DOHH2 (cell line): ENCODE data around the gene TM6SF1.

Experiments
- EZH2phosphoT487 ChIP-seq: fragments of 200-600 bp; sonication (generic); IDR thresholded peaks from 2 replicates; pipeline ENCODE4 v1.6.1; 2017; ENCODE audit warnings: borderline replicate concordance, mild to moderate bottlenecking, antibody characterized with exemption, low read length, moderate library complexity, mixed read lengths
- TF ChIP-seq, protein P1 (sequence below): fragments of 200-600 bp; sonication (generic); IDR thresholded peaks from one replicate; pipeline ENCODE4 v1.5.1; 2014; ENCODE audit warnings: antibody characterized with exemption, mild to moderate bottlenecking, low read depth, low read length; ENCODE audit not compliant: poor library complexity, severe bottlenecking

DNA sequence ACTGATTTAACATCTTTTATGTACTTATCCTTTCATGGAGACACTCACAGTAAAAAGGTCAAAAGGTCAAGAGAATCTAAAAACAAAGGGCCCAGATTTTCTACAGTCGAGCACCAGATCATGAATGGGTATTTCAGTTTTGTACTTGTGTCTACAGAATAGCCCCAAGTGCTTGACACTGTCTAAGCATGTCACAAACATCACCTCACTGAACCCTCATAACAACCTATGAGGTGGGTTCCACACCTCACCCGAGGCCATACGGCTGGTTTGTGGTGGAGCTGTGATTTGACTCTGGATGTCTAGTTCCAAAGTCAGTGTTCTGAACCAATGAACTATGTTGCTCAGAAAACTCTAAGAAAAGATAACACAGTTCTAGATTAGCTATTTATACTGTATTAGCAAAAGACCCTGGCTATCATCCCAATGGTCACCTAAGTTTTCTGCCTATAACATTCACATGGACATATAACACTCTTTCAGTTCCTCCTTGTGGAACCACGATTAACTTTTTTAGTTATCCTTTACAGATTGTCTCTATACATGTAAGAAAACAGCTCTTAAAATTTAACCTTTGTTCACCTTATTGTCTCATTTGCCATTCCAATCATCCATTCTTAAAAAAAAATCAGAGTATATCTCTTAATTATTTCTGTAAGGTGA, 25.5 kb downstream of the TM6SF1 start:
- TF ChIP-seq, protein P1, sequence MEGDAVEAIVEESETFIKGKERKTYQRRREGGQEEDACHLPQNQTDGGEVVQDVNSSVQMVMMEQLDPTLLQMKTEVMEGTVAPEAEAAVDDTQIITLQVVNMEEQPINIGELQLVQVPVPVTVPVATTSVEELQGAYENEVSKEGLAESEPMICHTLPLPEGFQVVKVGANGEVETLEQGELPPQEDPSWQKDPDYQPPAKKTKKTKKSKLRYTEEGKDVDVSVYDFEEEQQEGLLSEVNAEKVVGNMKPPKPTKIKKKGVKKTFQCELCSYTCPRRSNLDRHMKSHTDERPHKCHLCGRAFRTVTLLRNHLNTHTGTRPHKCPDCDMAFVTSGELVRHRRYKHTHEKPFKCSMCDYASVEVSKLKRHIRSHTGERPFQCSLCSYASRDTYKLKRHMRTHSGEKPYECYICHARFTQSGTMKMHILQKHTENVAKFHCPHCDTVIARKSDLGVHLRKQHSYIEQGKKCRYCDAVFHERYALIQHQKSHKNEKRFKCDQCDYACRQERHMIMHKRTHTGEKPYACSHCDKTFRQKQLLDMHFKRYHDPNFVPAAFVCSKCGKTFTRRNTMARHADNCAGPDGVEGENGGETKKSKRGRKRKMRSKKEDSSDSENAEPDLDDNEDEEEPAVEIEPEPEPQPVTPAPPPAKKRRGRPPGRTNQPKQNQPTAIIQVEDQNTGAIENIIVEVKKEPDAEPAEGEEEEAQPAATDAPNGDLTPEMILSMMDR, result no peak
- TF ChIP-seq EZH2phosphoT487, result no peak
